Urinary bladder (tissue), 4 donors: ENCODE data around the gene TMEM62. TPM values are rescaled to one million over a fixed set of nuclear protein-coding genes. Genes with fewer than 3 reads are reported as not detected.
"Not testable (repeated sequence)": the region's sequence is repeated elsewhere in the genome, so short reads cannot be mapped to it uniquely, and the experiment has no call there.

Source experiments
- DNase-seq: peaks from one replicate; pipeline ENCODE4 v3.0.0-alpha.2; 2015; ENCODE audit errors: extremely low spot score
- H3K27ac ChIP-seq: one replicate; pipeline ENCODE4 v1.5.1; 2013; ENCODE audit warnings: low read depth, mild to moderate bottlenecking, moderate library complexity
- H3K36me3 ChIP-seq: one replicate; pipeline ENCODE4 v1.6.1; 2013; ENCODE audit warnings: mild to moderate bottlenecking, moderate library complexity; ENCODE audit not compliant: insufficient read depth
- H3K4me1 ChIP-seq: one replicate; pipeline ENCODE4 v1.6.1; 2013; ENCODE audit warnings: mild to moderate bottlenecking, moderate library complexity; ENCODE audit not compliant: insufficient read depth
- H3K4me3 ChIP-seq: one replicate; pipeline ENCODE4 v1.5.1; 2013; ENCODE audit warnings: low read depth, low read length
- WGBS: extraction: QIAGEN DNeasy Blood & Tissue Kit; methylation state at CpG from one replicate; pipeline ENCODE4 v1.1.7; 2013; 5-methylcytosine and 5-hydroxymethylcytosine counted together
- polyA plus RNA-seq: library from polyadenylated mRNA; stranded (reverse); fragments of 200-250 nt; gene quantifications from one replicate; pipeline ENCODE4 v1.2.3, GENCODE V29; 2013
- total RNA-seq: library from RNA; depleted of rRNA; stranded (reverse); fragments of >200 nt; gene quantifications from one replicate; pipeline ENCODE4 v1.2.3, GENCODE V29; 2014
- donor health status: healthy with polysubstance abuse.
- donor health status: healthy.

The TMEM62 gene
- total and polyA plus RNA-seq, 2 donors: 12.7 to 22.6 TPM

GRCh38 chr15:43128980-43129335, 4.4 kb upstream of the TMEM62 start:
- no peak overlapping the region for H3K4me3 ChIP-seq
- H3K27ac ChIP-seq: no peak overlapping the region
- 91% methylated on average over 4 of the region's 4 CpGs for WGBS
- no peak for DNase-seq
- no peaks in the 10 kb centered on the region for H3K36me3 ChIP-seq
- no peaks in the 10 kb centered on the region for H3K4me1 ChIP-seq

- H3K4me1 ChIP-seq: no peaks in the 10 kb centered on the region
- H3K4me3 ChIP-seq: peak overlapping the region; percentile 90
- H3K36me3 ChIP-seq: peaks cover 1% of the 10 kb centered on the region
- DNase-seq: no peak
- H3K27ac ChIP-seq: peak overlapping the region; percentile 71
- WGBS: 40% methylated on average over 20 of the region's 20 CpGs
These were observed 456 bp upstream of the TMEM62 start for GRCh38 chr15:43132830-43133429.

- H3K4me1 ChIP-seq: no peaks in the 10 kb centered on the region
- peak overlapping the region; percentile 90 for H3K4me3 ChIP-seq
- no peak for DNase-seq
- peak overlapping the region; percentile 71 for H3K27ac ChIP-seq
- 20% methylated on average over 12 of the region's 12 CpGs for WGBS
- peaks cover 1% of the 10 kb centered on the region for H3K36me3 ChIP-seq
These were observed 810 bp downstream of the TMEM62 start for GRCh38 chr15:43134157-43134635.

- Histone ChIP-seq H3K36me3 (peaks cover 4% of the 10 kb centered on the region), H3K27ac (no peak overlapping the region), H3K4me1 (no peaks in the 10 kb centered on the region), H3K4me3 (no peak overlapping the region)
- DNase-seq: no peak
- 84% methylated on average over 3 of the region's 3 CpGs for WGBS
These were observed 2.0 kb downstream of the TMEM62 start for GRCh38 chr15:43135351-43135750.

DNA sequence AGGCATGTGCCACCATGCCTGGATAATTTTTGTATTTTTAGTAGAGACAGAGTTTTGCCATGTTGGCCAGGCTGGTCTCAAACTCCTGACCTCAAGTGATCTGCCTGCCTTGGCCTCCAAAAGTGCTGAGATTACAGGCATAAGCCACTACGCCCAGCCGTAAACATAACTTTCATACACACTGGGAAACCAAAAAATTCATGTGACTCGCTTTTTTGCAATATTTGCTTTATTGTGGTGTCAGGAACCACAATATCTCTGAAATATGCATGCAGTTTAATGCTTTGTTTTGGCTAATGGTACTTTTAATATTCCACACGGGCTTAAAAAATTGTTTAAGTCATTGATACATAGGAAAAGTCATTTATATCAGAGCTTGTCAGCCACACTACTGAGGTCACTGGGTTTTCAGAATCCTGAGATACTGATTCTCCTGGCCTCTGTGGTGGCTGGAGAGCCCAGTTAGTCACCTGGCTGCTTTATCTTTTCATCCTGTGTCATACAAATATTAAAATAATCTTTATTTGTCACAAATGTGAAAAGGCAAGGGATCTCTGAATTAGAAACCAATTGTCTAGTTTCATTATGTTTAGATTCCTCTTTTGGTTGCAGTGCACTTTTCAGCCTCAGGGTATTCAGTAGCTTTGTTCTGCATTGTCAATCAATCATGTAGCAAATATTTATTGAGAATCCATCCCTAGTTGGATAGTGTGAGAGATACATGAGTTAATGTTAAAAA, 10.0 kb downstream of the TMEM62 start:
- no peaks in the 10 kb centered on the region for H3K4me1 ChIP-seq
- peaks cover 5% of the 10 kb centered on the region for H3K36me3 ChIP-seq
- no peak for DNase-seq
- H3K4me3 ChIP-seq: no peak overlapping the region
- no peak overlapping the region for H3K27ac ChIP-seq
- 77% methylated on average over 4 of the region's 4 CpGs for WGBS

DNA sequence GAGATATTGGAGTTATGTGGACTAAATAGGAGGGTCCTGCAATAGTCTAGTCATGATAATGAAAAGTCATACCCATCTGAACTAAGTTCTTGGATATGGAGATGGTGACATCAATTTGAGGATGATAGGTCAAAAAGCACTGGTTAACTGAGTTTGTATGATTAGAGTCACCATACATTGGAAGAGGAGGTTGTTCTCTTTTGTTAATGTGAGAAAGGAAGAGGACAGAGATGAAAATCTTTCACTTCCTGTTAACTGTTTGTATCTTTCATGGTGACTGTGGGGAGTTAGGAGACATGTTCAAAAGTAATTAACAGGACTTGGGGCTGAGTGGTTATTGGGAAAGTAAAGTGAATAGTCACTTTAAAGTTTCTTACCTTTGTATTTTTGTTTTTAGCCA, 11.1 kb downstream of the TMEM62 start:
- Histone ChIP-seq H3K4me1 (no peaks in the 10 kb centered on the region), H3K27ac (no peak overlapping the region), H3K36me3 (peaks cover 4% of the 10 kb centered on the region), H3K4me3 (no peak overlapping the region)
- no peak for DNase-seq

DNA sequence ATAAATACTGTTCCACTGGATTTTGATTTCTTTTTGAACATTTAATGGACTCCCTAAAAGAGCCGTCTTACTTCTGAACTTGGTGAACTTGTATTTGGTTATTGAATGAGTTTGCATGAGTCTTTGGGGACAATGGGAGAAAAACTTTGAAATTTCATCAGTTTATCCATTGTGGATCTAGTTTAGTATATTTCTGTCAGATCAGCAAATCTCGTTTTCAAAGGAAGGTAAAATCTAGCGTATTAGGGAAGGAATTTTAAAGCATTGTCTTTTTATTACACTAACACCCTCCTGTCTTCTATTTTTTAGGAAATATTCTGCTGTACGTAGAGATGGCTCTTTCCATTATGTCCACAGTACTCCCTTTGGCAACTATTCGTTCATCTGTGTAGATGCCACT, 12.8 kb downstream of the TMEM62 start:
- no peak overlapping the region for H3K27ac ChIP-seq
- H3K4me1 ChIP-seq: no peaks in the 10 kb centered on the region
- DNase-seq: no peak
- H3K36me3 ChIP-seq: peaks cover 6% of the 10 kb centered on the region
- WGBS: 78% methylated on average over 5 of the region's 5 CpGs
- no peak overlapping the region for H3K4me3 ChIP-seq

DNA sequence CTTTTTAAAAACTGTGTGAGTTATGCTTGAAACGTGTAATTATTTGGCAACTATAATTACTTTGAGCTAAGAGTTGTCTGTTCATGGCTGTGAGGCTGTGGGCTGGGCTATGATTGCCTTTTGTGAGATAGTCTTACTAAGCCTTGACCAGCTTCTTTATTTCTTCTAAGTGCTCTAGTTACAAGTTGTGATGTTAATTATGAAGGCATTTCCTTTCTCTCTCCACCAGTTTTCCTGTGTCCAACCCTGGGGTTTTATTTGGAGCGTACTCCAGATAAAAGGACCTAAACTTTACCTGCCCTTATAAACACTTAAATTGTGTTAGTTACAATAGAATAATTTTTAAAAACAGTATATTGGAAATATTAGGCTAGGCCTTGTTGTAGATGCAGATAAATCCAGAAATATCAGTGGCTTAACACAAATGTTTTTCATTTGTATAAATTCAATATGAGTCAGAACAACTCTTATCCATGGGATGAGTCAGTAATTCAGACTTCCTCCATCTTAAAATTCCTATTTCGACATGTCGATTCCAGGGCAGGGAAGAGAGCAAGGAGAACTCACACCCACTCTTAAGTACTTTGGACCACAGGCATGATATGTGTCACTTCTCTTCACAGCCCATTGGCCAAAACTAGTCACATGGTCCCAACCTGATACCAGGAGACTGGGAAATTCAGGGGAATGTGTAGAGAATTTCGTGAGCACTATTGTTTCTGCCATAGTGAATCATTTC, 17.0 kb downstream of the TMEM62 start:
- DNase-seq: no peak
- Histone ChIP-seq H3K4me1 (no peaks in the 10 kb centered on the region), H3K4me3 (no peak overlapping the region), H3K27ac (no peak overlapping the region), H3K36me3 (peaks cover 10% of the 10 kb centered on the region)
- WGBS: 90% methylated on average over 5 of the region's 5 CpGs

- no peak overlapping the region for H3K4me3 ChIP-seq
- no peak for DNase-seq
- H3K27ac ChIP-seq: no peak overlapping the region
- peaks cover 8% of the 10 kb centered on the region for H3K36me3 ChIP-seq
- no peaks in the 10 kb centered on the region for H3K4me1 ChIP-seq
- 75% methylated on average over 2 of the region's 2 CpGs for whole genome bisulfite sequencing
These were observed 18.3 kb downstream of the TMEM62 start for GRCh38 chr15:43151688-43152087.

DNA sequence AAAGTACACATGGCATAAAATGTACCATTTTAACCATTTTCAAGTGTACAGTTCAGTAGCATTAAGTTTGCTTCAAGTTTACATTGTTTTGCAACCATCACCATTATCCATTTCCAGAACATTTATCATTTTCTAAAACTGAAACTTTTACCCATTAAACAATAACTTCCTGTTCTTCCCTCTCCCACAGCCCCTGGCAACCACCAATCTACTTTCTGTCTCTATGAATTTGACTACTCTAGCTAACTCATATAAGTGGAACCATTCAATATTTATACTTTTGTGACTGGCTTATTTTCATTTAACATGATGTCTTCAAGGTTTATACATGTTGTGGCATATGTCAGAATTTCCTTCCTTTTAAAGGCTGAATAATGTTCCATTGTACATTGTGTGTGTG, 19.9 kb downstream of the TMEM62 start:
- Histone ChIP-seq H3K4me3 (no peak overlapping the region), H3K27ac (no peak overlapping the region), H3K36me3 (peaks cover 8% of the 10 kb centered on the region), H3K4me1 (no peaks in the 10 kb centered on the region)
- DNase-seq: no peak

- DNase-seq: no peak
- 84% methylated on average over 2 of the region's 2 CpGs for WGBS
- Histone ChIP-seq H3K4me1 (no peaks in the 10 kb centered on the region), H3K36me3 (peaks cover 3% of the 10 kb centered on the region), H3K27ac (no peak overlapping the region), H3K4me3 (no peak overlapping the region)
These were observed 32.5 kb downstream of the TMEM62 start for GRCh38 chr15:43165801-43166325.

DNA sequence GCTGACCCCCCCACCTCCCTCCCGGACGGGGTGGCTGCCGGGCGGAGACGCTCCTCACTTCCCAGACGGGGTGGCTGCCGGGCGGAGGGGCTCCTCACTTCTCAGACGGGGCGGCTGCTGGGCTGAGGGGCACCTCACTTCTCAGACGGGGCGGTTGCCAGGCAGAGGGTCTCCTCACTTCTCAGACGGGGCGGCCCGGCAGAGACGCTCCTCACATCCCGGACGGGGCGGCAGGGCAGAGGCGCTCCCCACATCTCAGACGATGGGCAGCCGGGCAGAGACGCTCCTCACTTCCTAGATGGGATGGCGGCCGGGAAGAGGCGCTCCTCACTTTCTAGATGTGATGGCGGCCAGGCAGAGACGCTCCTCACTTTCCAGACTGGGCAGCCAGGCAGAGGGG, 33.9 kb downstream of the TMEM62 start:
- not testable (repeated sequence) for H3K36me3 ChIP-seq, H3K27ac ChIP-seq, H3K4me1 ChIP-seq, DNase-seq, H3K4me3 ChIP-seq
- 97% methylated on average over 27 of the region's 28 CpGs for WGBS

- Histone ChIP-seq H3K4me3 (no peak overlapping the region), H3K4me1 (no peaks in the 10 kb centered on the region), H3K27ac (no peak overlapping the region), H3K36me3 (peaks cover 3% of the 10 kb centered on the region)
- DNase-seq: no peak
- WGBS: 56% methylated on average over 2 of the region's 2 CpGs
These were observed 35.1 kb downstream of the TMEM62 start for GRCh38 chr15:43168192-43169107.
